OCI-LY7 (cell line): ENCODE results near the gene NRG2.

Source experiments
- CTCF ChIP-seq: fragments of 200-600 bp; sonication (generic); conservative IDR thresholded peaks from 2 replicates; pipeline ENCODE4 v1.5.1; 2014; ENCODE audit warnings: mild to moderate bottlenecking, antibody characterized with exemption, low read length, moderate library complexity, mixed read lengths
- EZH2phosphoT487 ChIP-seq: fragments of 200-600 bp; sonication (generic); IDR thresholded peaks from 2 replicates; pipeline ENCODE4 v1.6.1; 2018; ENCODE audit warnings: low read depth, borderline replicate concordance, mild to moderate bottlenecking, mixed run types, antibody characterized with exemption, low read length, moderate library complexity, mixed read lengths

- TF ChIP-seq EZH2phosphoT487, result no peak
- TF ChIP-seq CTCF, result no peak
These were observed 30.7 kb downstream of the NRG2 start for GRCh38 chr5:140012443-140012842.
